ENCODE measurements around the gene ZBTB20. TPM values are rescaled to one million over a fixed set of nuclear protein-coding genes. Genes with fewer than 3 reads are reported as not detected.

Gene ZBTB20
- total RNA-seq, 4 donors from 2014 or later = 69.9 to 112 (median 80.8) TPM

GRCh38 chr3:115165266-115165665, 18.2 kb upstream of the ZBTB20 start:
- Histone ChIP-seq H3K4me1 (no peaks in the 10 kb centered on the region), H3K36me3 (no peaks in the 10 kb centered on the region), H3K27me3 (no peaks in the 10 kb centered on the region), H3K4me3 (no peak overlapping the region), H3K27ac (replicated peaks in 1 of 4) (no peak overlapping the region), H3K9me3 (no peaks in the 10 kb centered on the region)
- intact Hi-C loops (cut with DNase I) = loop anchor here (10.0 kb wide), 1 partner anchor 340 kb away; no protein-coding TSS in a partner anchor
- TF ChIP-seq POLR2AphosphoS5 (IDR thresholded peaks at IDR 0.05) (no peak), CTCF (IDR thresholded peaks at IDR 0.05) (no peak), EP300 (IDR thresholded peaks at IDR 0.05) (no peak), POLR2A (IDR thresholded peaks at IDR 0.05; ENCODE audit: low read depth) (no peak)
- DNase-seq (ENCODE audit: extremely low spot score) = no peak
- WGBS = 93% methylated on average over 2 of the region's 2 CpGs

- H3K36me3 ChIP-seq = no peaks in the 10 kb centered on the region
- intact Hi-C loops (cut with DNase I) = loop anchor here (10.0 kb wide), 1 partner anchor 340 kb away; no protein-coding TSS in a partner anchor
- WGBS = 92% methylated on average over 3 of the region's 3 CpGs
Measured at GRCh38 chr3:115164374-115165221, 17.5 kb upstream of the ZBTB20 start.

GRCh38 chr3:115162759-115163158, 15.7 kb upstream of the ZBTB20 start:
- 87% methylated on average over 1 of the region's 1 CpG for WGBS
- H3K9me3 ChIP-seq = no peaks in the 10 kb centered on the region
- intact Hi-C loops (cut with DNase I) = loop anchor here (10.0 kb wide), 1 partner anchor 338 kb away; no protein-coding TSS in a partner anchor
- H3K27ac ChIP-seq (replicated peaks in 1 of 4) = no peak overlapping the region
- no peaks in the 10 kb centered on the region for H3K4me1 ChIP-seq
- TF ChIP-seq EP300 (IDR thresholded peaks at IDR 0.05) (no peak), POLR2A (IDR thresholded peaks at IDR 0.05; ENCODE audit: low read depth) (no peak), CTCF (IDR thresholded peaks at IDR 0.05) (no peak), POLR2AphosphoS5 (IDR thresholded peaks at IDR 0.05) (no peak)
- DNase-seq (ENCODE audit: extremely low spot score) = no peak
- H3K36me3 ChIP-seq = no peaks in the 10 kb centered on the region
- no peaks in the 10 kb centered on the region for H3K27me3 ChIP-seq
- H3K4me3 ChIP-seq = no peak overlapping the region

More at GRCh38 chr3:115164374-115165221, 17.5 kb upstream of the ZBTB20 start:
- Histone ChIP-seq H3K4me1 (no peaks in the 10 kb centered on the region), H3K27ac (replicated peaks in 1 of 4) (no peak overlapping the region), H3K4me3 (no peak overlapping the region), H3K9me3 (no peaks in the 10 kb centered on the region), H3K27me3 (no peaks in the 10 kb centered on the region)
- TF ChIP-seq CTCF (IDR thresholded peaks at IDR 0.05) (no peak), EP300 (IDR thresholded peaks at IDR 0.05) (no peak)
- no peak for DNase-seq (ENCODE audit: extremely low spot score)

- H3K4me1 ChIP-seq = no peaks in the 10 kb centered on the region
- TF ChIP-seq CTCF (IDR thresholded peaks at IDR 0.05) = no peak
- no peak for TF ChIP-seq EP300 (IDR thresholded peaks at IDR 0.05)
- no peak for TF ChIP-seq POLR2AphosphoS5 (IDR thresholded peaks at IDR 0.05)
- TF ChIP-seq POLR2A (IDR thresholded peaks at IDR 0.05; ENCODE audit: low read depth) = no peak
- H3K4me3 ChIP-seq = no peak overlapping the region
- H3K9me3 ChIP-seq = no peaks in the 10 kb centered on the region
- H3K27ac ChIP-seq (replicated peaks in 1 of 4) = no peak overlapping the region
- intact Hi-C loops (cut with DNase I) = loop anchor here (10.0 kb wide), 1 partner anchor 337 kb away; no protein-coding TSS in a partner anchor
- no peaks in the 10 kb centered on the region for H3K27me3 ChIP-seq
- WGBS = 67% methylated on average over 1 of the region's 1 CpG
- H3K36me3 ChIP-seq = no peaks in the 10 kb centered on the region
- no peak for DNase-seq (ENCODE audit: extremely low spot score)
Measured at GRCh38 chr3:115161866-115162265, 14.8 kb upstream of the ZBTB20 start.

Data from esophagus muscularis mucosa (tissue), 4 donors.